ENCODE measurements around the gene ZACN.

ZACN gene

GRCh38 chr17:76125391-76125675, 46.4 kb downstream of the ZACN start:
- H3K4me3 ChIP-seq (ENCODE audit: control insufficient read depth, low read depth, low read length), result no peak overlapping the region
- no peak for TF ChIP-seq CTCF (conservative IDR thresholded peaks at IDR 0.05; ENCODE audit: control insufficient read depth, insufficient read depth, low read depth, low read length)
- DNase-seq (ENCODE audit: low read depth), result no peak

- no peak for DNase-seq (ENCODE audit: low read depth)
- H3K4me3 ChIP-seq (ENCODE audit: control insufficient read depth, low read depth, low read length), result no peak overlapping the region
- no peak for TF ChIP-seq CTCF (conservative IDR thresholded peaks at IDR 0.05; ENCODE audit: control insufficient read depth, insufficient read depth, low read depth, low read length)
Observed at GRCh38 chr17:76125922-76126321, 46.9 kb downstream of the ZACN start.

GRCh38 chr17:76130473-76130872, 51.5 kb downstream of the ZACN start:
- H3K4me3 ChIP-seq (ENCODE audit: control insufficient read depth, low read depth, low read length), result no peak overlapping the region
- no peak for DNase-seq (ENCODE audit: low read depth)
- TF ChIP-seq CTCF (conservative IDR thresholded peaks at IDR 0.05; ENCODE audit: control insufficient read depth, insufficient read depth, low read depth, low read length), result no peak

- H3K4me3 ChIP-seq (ENCODE audit: control insufficient read depth, low read depth, low read length), result no peak overlapping the region
- no peak for DNase-seq (ENCODE audit: low read depth)
- TF ChIP-seq CTCF (conservative IDR thresholded peaks at IDR 0.05; ENCODE audit: control insufficient read depth, insufficient read depth, low read depth, low read length), result no peak
Observed at GRCh38 chr17:76131051-76131691, 52.2 kb downstream of the ZACN start.

- TF ChIP-seq CTCF (conservative IDR thresholded peaks at IDR 0.05; ENCODE audit: control insufficient read depth, insufficient read depth, low read depth, low read length), result no peak
- no peak for DNase-seq (ENCODE audit: low read depth)
- H3K4me3 ChIP-seq (ENCODE audit: control insufficient read depth, low read depth, low read length), result no peak overlapping the region
Observed at GRCh38 chr17:76131692-76132573, 53.0 kb downstream of the ZACN start.
